Left renal cortex interstitium (tissue), 4 donors: ENCODE measurements around the gene NAA35. TPM values are rescaled to one million over a fixed set of nuclear protein-coding genes. Genes with fewer than 3 reads are reported as not detected.
"Not testable (repeated sequence)": the region's sequence is repeated elsewhere in the genome, so short reads cannot be mapped to it uniquely, and the experiment has no call there.

Experiments used
- DNase-seq, 4 donors: peaks; one replicate each; pipeline ENCODE4 v3.0.0-alpha.2; 2013; ENCODE audit warnings: low read depth in 4 of 4, low spot score in 2 of 4, missing footprints in 1 of 4
- polyA plus RNA-seq, 4 donors: library from polyadenylated mRNA; unstranded; fragments of 120-200 nt; gene quantifications; one replicate each; pipeline ENCODE4 v1.2.1, GENCODE V29; 2013; ENCODE audit not compliant: insufficient read length in 4 of 4

The NAA35 gene
- polyA plus RNA-seq, 4 donors, result 32.1 to 36.7 (median 34.6) TPM

GRCh38 chr9:86022687-86023266, 81.8 kb downstream of the NAA35 start:
- DNase-seq, result no peak

- DNase-seq, result no peak
Observed at GRCh38 chr9:86027767-86028166, 86.8 kb downstream of the NAA35 start.

- no peak for DNase-seq
Observed at GRCh38 chr9:86034863-86035734, 94.2 kb downstream of the NAA35 start.

GRCh38 chr9:86035827-86036440, 95.0 kb downstream of the NAA35 start:
- DNase-seq, result no peak

GRCh38 chr9:86036555-86036954, 95.6 kb downstream of the NAA35 start:
- DNase-seq, result no peak

- DNase-seq, result no peak
Observed at GRCh38 chr9:86039991-86040860, 99.3 kb downstream of the NAA35 start.

GRCh38 chr9:86040861-86041155, 99.9 kb downstream of the NAA35 start:
- no peak for DNase-seq

GRCh38 chr9:86041311-86041741, 100.4 kb downstream of the NAA35 start:
- DNase-seq, result peak; percentile 59 to 80 (median 75)

- DNase-seq, result no peak
Observed at GRCh38 chr9:86042199-86042978, 101.4 kb downstream of the NAA35 start.

GRCh38 chr9:86043586-86043985, 102.6 kb downstream of the NAA35 start:
- no peak for DNase-seq

GRCh38 chr9:86043999-86044398, 103.1 kb downstream of the NAA35 start:
- no peak for DNase-seq

GRCh38 chr9:86045654-86046053, 104.7 kb downstream of the NAA35 start:
- DNase-seq, result no peak

- no peak for DNase-seq
Observed at GRCh38 chr9:86046071-86046636, 105.2 kb downstream of the NAA35 start.

GRCh38 chr9:86046930-86047341, 106.0 kb downstream of the NAA35 start:
- DNase-seq, result no peak

- no peak for DNase-seq
Observed at GRCh38 chr9:86047361-86047760, 106.4 kb downstream of the NAA35 start.

- DNase-seq, result not testable (repeated sequence)
Observed at GRCh38 chr9:86048018-86048742, 107.2 kb downstream of the NAA35 start.

- no peak for DNase-seq
Observed at GRCh38 chr9:86052556-86053468, 111.9 kb downstream of the NAA35 start.

GRCh38 chr9:86054695-86055094, 113.7 kb downstream of the NAA35 start:
- DNase-seq, result no peak
